ENCODE results near the gene GOLGB1. TPM values are rescaled to one million over a fixed set of nuclear protein-coding genes. Genes with fewer than 3 reads are reported as not detected.

GOLGB1 gene
- total RNA-seq, 1 experiment from 2014 or later: 31.3 TPM

- Histone ChIP-seq H3K4me3 (replicated peaks in 1 of 2; ENCODE audit: low read depth in 1 of 2, low read length in 2 of 2) (no peak overlapping the region), H3K9me2 (ENCODE audit: insufficient read depth) (no peaks in the 10 kb centered on the region), H3K27ac (ENCODE audit: low read depth, low read length) (no peak overlapping the region), H3K9ac (ENCODE audit: low read length) (no peak overlapping the region), H3K4me1 (ENCODE audit: control insufficient read depth in 1 of 2, insufficient read depth in 2 of 2, low read length in 2 of 2) (no peaks in the 10 kb centered on the region), H3K9me3 (ENCODE audit: control insufficient read depth in 1 of 2, insufficient read depth in 1 of 2, low read depth in 1 of 2, low read length in 2 of 2) (no peaks in the 10 kb centered on the region), H3K4me2 (ENCODE audit: low read length) (no peak overlapping the region), H3K79me2 (ENCODE audit: insufficient read depth, low read length) (no peaks in the 10 kb centered on the region), H4K20me1 (ENCODE audit: insufficient read depth) (no peaks in the 10 kb centered on the region), H3K36me3 (ENCODE audit: control insufficient read depth in 1 of 2, insufficient read depth in 2 of 2, low read length in 2 of 2) (no peaks in the 10 kb centered on the region), H2AFZ (ENCODE audit: low read depth, low read length, poor library complexity, severe bottlenecking) (no peak overlapping the region), H3K27me3 (ENCODE audit: insufficient read depth, low read length) (no peaks in the 10 kb centered on the region)
- intact Hi-C loops (cut with micrococcal nuclease): no loop called here
- no TSS peak for BruUV-seq (replicated peaks)
- RAD21 ChIA-PET (ENCODE audit: low non-redundant PET in 1 of 2, low total read pairs in 2 of 2, uncharacterized antibody in 2 of 2, unreplicated experiment in 2 of 2): no interaction called here
- POLR2A ChIA-PET: no interaction called here
- DNase-seq (ENCODE audit: low read depth, low spot score) (no peak), ATAC-seq (no peak)
- CTCF ChIA-PET: no interaction called here
- TF ChIP-seq CEBPB (IDR thresholded peaks at IDR 0.05; ENCODE audit: low read depth): no peak
- TF ChIP-seq CBX3 (IDR thresholded peaks at IDR 0.05; ENCODE audit: low read depth): no peak
- no peak for TF ChIP-seq TCF7L2 (IDR thresholded peaks at IDR 0.05; ENCODE audit: borderline replicate concordance, extremely low read depth, insufficient read depth, insufficient read length)
- TF ChIP-seq EZH2 (IDR thresholded peaks at IDR 0.05): no peak
- TF ChIP-seq ELF1 (IDR thresholded peaks at IDR 0.05; ENCODE audit: borderline replicate concordance, low read depth): no peak
- TF ChIP-seq POLR2A (IDR thresholded peaks at IDR 0.05; ENCODE audit: borderline replicate concordance, extremely low read depth, insufficient read depth, insufficient read length): no peak
- no peak for TF ChIP-seq SRF (IDR thresholded peaks at IDR 0.05; ENCODE audit: low read depth)
- TF ChIP-seq SP1 (IDR thresholded peaks at IDR 0.05; ENCODE audit: low read depth): no peak
- no peak for TF ChIP-seq CTCF (IDR thresholded peaks at IDR 0.05 in 2 of 3, conservative IDR thresholded peaks at IDR 0.05 in 1 of 3; ENCODE audit: borderline replicate concordance in 1 of 3, insufficient read depth in 1 of 3, low read depth in 2 of 3, low read length in 2 of 3)
- no peak for TF ChIP-seq EGR1 (IDR thresholded peaks at IDR 0.05; ENCODE audit: low read depth)
- TF ChIP-seq MAX (IDR thresholded peaks at IDR 0.05): no peak
- no peak for TF ChIP-seq ATF3 (IDR thresholded peaks at IDR 0.05)
- TF ChIP-seq FOSL1 (IDR thresholded peaks at IDR 0.05; ENCODE audit: low read depth): no peak
- TF ChIP-seq REST (IDR thresholded peaks at IDR 0.05; ENCODE audit: low read depth): no peak
- no peak for TF ChIP-seq JUND (IDR thresholded peaks at IDR 0.05)
Measured at GRCh38 chr3:121757087-121757811, 7.7 kb upstream of the GOLGB1 start.
